ENCODE data around the gene CBLC. TPM values are rescaled to one million over a fixed set of nuclear protein-coding genes. Genes with fewer than 3 reads are reported as not detected.

Gene CBLC
- total RNA-seq, 2 experiments from 2014 or later = not detected

DNA sequence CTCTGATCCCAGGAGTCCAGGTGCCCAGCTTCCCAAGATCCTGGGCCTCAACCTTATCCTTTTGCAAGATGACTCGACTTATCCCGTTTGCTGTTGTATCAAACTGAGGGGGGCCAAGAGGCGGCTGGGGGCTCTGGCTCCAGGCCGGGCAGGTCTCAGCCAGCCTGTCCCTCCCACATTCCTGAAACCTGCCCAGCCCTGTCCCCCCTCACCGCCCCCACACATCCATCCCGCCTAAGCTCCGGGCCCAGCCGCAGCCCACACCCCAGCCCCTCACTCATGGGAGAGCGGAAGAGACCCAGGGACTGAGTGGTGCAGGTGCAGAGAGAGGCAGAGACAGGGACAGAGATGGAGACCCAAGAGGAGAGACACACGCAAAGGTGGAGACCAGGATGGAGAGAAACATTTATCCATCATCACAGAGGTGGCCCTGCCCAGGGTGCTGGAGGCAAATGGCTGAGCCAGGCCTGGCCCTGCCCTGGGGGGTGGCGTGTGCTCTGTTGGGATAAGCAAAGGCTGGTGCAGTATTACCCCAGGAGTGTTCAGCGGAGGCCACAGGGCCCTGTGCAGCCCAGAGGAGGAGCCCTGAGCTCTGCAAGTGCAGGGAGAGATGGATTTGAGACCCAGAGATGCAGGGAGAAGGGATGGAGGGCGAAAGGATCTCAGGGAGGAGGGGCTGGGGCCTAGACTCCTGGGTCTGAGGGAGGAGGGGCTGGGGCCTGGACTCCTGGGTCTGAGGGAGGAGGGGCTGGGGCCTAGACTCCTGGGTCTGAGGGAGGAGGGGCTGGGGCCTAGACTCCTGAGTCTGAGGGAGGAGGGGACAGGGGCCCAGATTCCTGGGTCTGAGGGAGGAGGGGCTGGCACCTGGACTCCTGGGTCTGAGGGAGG lies 32.8 kb downstream of the CBLC start:
- ChIA-PET CTCF (no interaction called here), POLR2A (no interaction called here)
- H3K27me3 Mint-ChIP-seq = peaks cover 24% of the 10 kb centered on the region

DNA sequence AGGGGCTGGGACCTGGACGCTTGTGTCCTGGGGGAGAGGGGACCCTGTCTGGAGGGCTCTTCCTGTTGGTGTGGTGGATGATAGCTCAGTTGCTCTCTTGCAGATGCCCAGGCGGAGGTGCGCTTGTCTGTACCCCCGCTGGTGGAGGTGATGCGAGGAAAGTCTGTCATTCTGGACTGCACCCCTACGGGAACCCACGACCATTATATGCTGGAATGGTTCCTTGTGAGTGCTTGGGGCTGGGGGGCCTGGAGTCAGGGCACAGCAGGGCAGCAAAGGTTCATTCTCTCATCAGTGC lies 33.4 kb downstream of the CBLC start:
- H3K4me1 Mint-ChIP-seq (ENCODE audit: low read depth) = no peaks in the 10 kb centered on the region
- POLR2A ChIA-PET = no interaction called here
- CTCF ChIA-PET = no interaction called here

More for the DNA sequence above, 32.8 kb downstream of the CBLC start:
- H3K9me3 Mint-ChIP-seq = no peaks in the 10 kb centered on the region
- TF ChIP-seq, protein P1, sequence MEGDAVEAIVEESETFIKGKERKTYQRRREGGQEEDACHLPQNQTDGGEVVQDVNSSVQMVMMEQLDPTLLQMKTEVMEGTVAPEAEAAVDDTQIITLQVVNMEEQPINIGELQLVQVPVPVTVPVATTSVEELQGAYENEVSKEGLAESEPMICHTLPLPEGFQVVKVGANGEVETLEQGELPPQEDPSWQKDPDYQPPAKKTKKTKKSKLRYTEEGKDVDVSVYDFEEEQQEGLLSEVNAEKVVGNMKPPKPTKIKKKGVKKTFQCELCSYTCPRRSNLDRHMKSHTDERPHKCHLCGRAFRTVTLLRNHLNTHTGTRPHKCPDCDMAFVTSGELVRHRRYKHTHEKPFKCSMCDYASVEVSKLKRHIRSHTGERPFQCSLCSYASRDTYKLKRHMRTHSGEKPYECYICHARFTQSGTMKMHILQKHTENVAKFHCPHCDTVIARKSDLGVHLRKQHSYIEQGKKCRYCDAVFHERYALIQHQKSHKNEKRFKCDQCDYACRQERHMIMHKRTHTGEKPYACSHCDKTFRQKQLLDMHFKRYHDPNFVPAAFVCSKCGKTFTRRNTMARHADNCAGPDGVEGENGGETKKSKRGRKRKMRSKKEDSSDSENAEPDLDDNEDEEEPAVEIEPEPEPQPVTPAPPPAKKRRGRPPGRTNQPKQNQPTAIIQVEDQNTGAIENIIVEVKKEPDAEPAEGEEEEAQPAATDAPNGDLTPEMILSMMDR (IDR thresholded peaks at IDR 0.05) = no peak
- intact Hi-C loops (cut with micrococcal nuclease) = no loop called here
- H3K4me1 Mint-ChIP-seq (ENCODE audit: low read depth) = no peaks in the 10 kb centered on the region
- ATAC-seq = no peak
- H3K27ac Mint-ChIP-seq = no peak overlapping the region
- H3K36me3 Mint-ChIP-seq (ENCODE audit: low read depth) = no peaks in the 10 kb centered on the region
- no peak overlapping the region for H3K4me3 Mint-ChIP-seq
- DNase-seq = no peak

DNA sequence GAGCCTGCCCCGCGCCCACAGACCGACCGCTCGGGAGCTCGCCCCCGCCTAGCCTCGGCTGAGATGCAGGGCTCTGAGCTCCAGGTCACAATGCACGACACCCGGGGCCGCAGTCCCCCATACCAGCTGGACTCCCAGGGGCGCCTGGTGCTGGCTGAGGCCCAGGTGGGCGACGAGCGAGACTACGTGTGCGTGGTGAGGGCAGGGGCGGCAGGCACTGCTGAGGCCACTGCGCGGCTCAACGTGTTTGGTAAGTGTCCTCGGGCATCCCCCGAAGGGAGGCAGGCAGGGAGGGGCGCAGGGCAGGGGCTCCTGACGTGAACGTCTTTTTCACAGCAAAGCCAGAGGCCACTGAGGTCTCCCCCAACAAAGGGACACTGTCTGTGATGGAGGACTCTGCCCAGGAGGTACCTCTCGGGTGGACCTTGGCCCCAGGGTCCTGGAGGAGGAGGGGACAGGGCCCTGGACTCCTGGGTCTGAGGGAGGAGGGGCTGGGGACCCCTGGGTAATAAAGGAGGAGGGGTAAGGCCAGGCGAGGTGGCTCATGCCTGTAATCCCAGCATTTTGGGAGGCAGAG lies 34.5 kb downstream of the CBLC start:
- DNase-seq (no peak), ATAC-seq (no peak)
- TF ChIP-seq, protein P1 (IDR thresholded peaks at IDR 0.05) = no peak
- Mint-ChIP-seq H3K27ac (no peak overlapping the region), H3K4me1 (ENCODE audit: low read depth) (no peaks in the 10 kb centered on the region), H3K4me3 (no peak overlapping the region), H3K27me3 (peaks cover 24% of the 10 kb centered on the region), H3K9me3 (no peaks in the 10 kb centered on the region), H3K36me3 (ENCODE audit: low read depth) (no peaks in the 10 kb centered on the region)
- ChIA-PET POLR2A (no interaction called here), CTCF (no interaction called here)
- intact Hi-C loops (cut with micrococcal nuclease) = no loop called here

More for the DNA sequence above, 33.4 kb downstream of the CBLC start:
- intact Hi-C loops (cut with micrococcal nuclease) = no loop called here
- DNase-seq = no peak
- Mint-ChIP-seq H3K27ac (no peak overlapping the region), H3K27me3 (peaks cover 24% of the 10 kb centered on the region), H3K36me3 (ENCODE audit: low read depth) (no peaks in the 10 kb centered on the region), H3K9me3 (no peaks in the 10 kb centered on the region), H3K4me3 (no peak overlapping the region)
- no peak for ATAC-seq
- TF ChIP-seq, protein P1 (IDR thresholded peaks at IDR 0.05) = no peak

DNA sequence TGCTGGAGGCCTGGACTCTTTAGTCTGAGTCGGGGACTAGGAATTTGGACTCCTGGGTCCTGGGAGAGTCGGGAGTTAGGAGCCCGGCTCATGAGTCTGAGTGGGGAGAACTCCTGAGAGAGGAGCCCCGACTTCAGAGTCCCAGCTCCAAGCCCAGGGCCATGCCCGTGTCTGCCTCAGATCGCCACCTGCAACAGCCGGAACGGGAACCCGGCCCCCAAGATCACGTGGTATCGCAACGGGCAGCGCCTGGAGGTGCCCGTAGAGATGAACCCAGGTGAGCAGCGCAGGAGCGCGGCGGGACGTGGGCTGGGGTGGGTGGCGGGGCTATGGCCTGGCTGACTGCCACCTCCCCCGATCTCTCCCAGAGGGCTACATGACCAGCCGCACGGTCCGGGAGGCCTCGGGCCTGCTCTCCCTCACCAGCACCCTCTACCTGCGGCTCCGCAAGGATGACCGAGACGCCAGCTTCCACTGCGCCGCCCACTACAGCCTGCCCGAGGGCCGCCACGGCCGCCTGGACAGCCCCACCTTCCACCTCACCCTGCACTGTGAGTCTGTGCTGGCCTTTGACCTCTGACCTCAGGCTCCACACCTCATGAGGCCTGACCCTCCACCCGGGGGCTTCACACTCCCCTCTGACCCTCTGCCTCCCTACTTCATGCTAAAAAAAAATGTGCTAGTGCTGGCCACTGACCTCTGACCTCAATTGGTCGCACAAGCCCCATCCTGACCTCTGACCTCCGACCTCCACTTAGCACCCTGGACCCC lies 35.6 kb downstream of the CBLC start:
- ATAC-seq (no peak), DNase-seq (no peak)
- H3K4me1 Mint-ChIP-seq (ENCODE audit: low read depth) = no peaks in the 10 kb centered on the region
- TF ChIP-seq, protein P1 (IDR thresholded peaks at IDR 0.05) = no peak
- no peak overlapping the region for H3K4me3 Mint-ChIP-seq
- H3K27me3 Mint-ChIP-seq = peaks cover 17% of the 10 kb centered on the region
- no peaks in the 10 kb centered on the region for H3K9me3 Mint-ChIP-seq
- no peaks in the 10 kb centered on the region for H3K36me3 Mint-ChIP-seq (ENCODE audit: low read depth)
- intact Hi-C loops (cut with micrococcal nuclease) = no loop called here
- POLR2A ChIA-PET = no interaction called here
- no peak overlapping the region for H3K27ac Mint-ChIP-seq
- CTCF ChIA-PET = no interaction called here
